ENCODE data around the gene F2. TPM values are rescaled to one million over a fixed set of nuclear protein-coding genes. Genes with fewer than 3 reads are reported as not detected.
"Not testable (repeated sequence)": the region's sequence is repeated elsewhere in the genome, so short reads cannot be mapped to it uniquely, and the experiment has no call there.

The F2 gene
- total RNA-seq (2022) (not detected in 2 replicates), Bru-seq, nascent RNA (percentile 5 among the genes with signal in this experiment), BruChase-seq, experiment 1, labeled RNA remaining after a 6-hour chase (percentile 26 among the genes with signal in this experiment), BruChase-seq, experiment 2, labeled RNA remaining after a 2-hour chase (percentile 19 among the genes with signal in this experiment)
- long read RNA-seq, result 0 reads

GRCh38 chr11:46719048-46719542, at the start of gene F2:
F2 (plus strand) TSS chr11:46719213; CDS start chr11:46719236, 23 bp downstream.
- H3K36me3 Mint-ChIP-seq (ENCODE audit: insufficient read depth, unreplicated experiment), result no peaks in the 10 kb centered on the region
- BruUV-seq (replicated peaks), result no TSS peak
- H3K27ac Mint-ChIP-seq (ENCODE audit: low read depth, unreplicated experiment), result no peak within 1 kb of the TSS
- POLR2A ChIA-PET, result no interaction called here
- H3K4me1 Mint-ChIP-seq (ENCODE audit: insufficient read depth, unreplicated experiment), result no peaks in the 10 kb centered on the region
- no peaks in the 10 kb centered on the region for H3K27me3 Mint-ChIP-seq (ENCODE audit: insufficient read depth, unreplicated experiment)
- intact Hi-C loops (cut with micrococcal nuclease), result no loop called here
- TF ChIP-seq CTCF (IDR thresholded peaks at IDR 0.05; ENCODE audit: unreplicated experiment), result no peak
- DNase-seq (ENCODE audit: unreplicated experiment), result no peak
- H3K4me3 Mint-ChIP-seq (ENCODE audit: unreplicated experiment), result no peak within 1 kb of the TSS
- no peaks in the 10 kb centered on the region for H3K9me3 Mint-ChIP-seq (ENCODE audit: unreplicated experiment)
- CTCF ChIA-PET, result no interaction called here

DNA sequence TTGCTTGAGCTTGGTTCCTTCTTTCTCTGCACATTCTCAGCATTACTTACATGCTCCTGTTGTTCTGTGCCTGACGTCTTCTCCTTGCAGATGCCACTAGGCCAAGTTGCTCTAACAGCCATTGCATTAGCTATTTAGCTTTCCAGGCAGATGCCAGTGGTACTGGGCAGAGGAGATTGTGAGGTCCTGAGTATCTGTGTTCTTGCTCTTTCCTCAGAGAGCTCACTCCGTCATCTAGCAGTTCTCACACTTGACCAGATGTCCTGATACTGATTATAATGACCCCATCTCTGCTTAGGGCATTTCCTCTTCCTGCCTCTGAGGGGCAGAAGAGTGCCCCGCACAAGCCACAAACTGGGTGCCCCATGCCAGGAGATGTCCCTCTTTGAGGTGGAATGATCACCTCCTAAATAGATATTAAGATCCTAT, 49.3 kb upstream of the F2 start:
- Mint-ChIP-seq H3K4me1 (ENCODE audit: insufficient read depth, unreplicated experiment) (peaks cover 5% of the 10 kb centered on the region), H3K27ac (ENCODE audit: low read depth, unreplicated experiment) (no peak overlapping the region), H3K27me3 (ENCODE audit: insufficient read depth, unreplicated experiment) (no peaks in the 10 kb centered on the region), H3K36me3 (ENCODE audit: insufficient read depth, unreplicated experiment) (peaks cover 70% of the 10 kb centered on the region), H3K4me3 (ENCODE audit: unreplicated experiment) (no peak overlapping the region), H3K9me3 (ENCODE audit: unreplicated experiment) (no peaks in the 10 kb centered on the region)
- peak; percentile 20 for DNase-seq (ENCODE audit: unreplicated experiment)
- ChIA-PET POLR2A (no interaction called here), CTCF (interaction anchor here (1.0 to 1.3 kb wide), 5 partner anchors 11 to 139 kb away, joined by 3 to 5 read pairs (median 4); partner anchors contain the start of genes ARHGAP1 and ZNF408)
- TF ChIP-seq CTCF (IDR thresholded peaks at IDR 0.05; ENCODE audit: unreplicated experiment), result peak; percentile 34
- no TSS peak for BruUV-seq (replicated peaks)
- intact Hi-C loops (cut with micrococcal nuclease), result no loop called here

- POLR2A ChIA-PET, result interaction anchor here (0.7 kb wide), 1 partner anchor 120 kb away, joined by 3 read pairs; no protein-coding TSS in a partner anchor
- H3K27ac Mint-ChIP-seq (ENCODE audit: low read depth, unreplicated experiment); BruUV-seq (replicated peaks); H3K4me3 Mint-ChIP-seq (ENCODE audit: unreplicated experiment); H3K9me3 Mint-ChIP-seq (ENCODE audit: unreplicated experiment); DNase-seq (ENCODE audit: unreplicated experiment); intact Hi-C loops (cut with micrococcal nuclease); H3K27me3 Mint-ChIP-seq (ENCODE audit: insufficient read depth, unreplicated experiment): not testable (repeated sequence)
- Mint-ChIP-seq H3K4me1 (ENCODE audit: insufficient read depth, unreplicated experiment) (peaks cover 12% of the 10 kb centered on the region), H3K36me3 (ENCODE audit: insufficient read depth, unreplicated experiment) (peaks cover 70% of the 10 kb centered on the region)
- CTCF ChIA-PET, result interaction anchor here (1.0 to 1.3 kb wide), 3 partner anchors 11 to 139 kb away, joined by 3 to 4 read pairs (median 4); no protein-coding TSS in a partner anchor
Observed at GRCh38 chr11:46670521-46670920, 48.5 kb upstream of the F2 start.

- ChIA-PET CTCF (no interaction called here), POLR2A (interaction anchor here (0.7 to 1.5 kb wide), 2 partner anchors 12 to 16 kb away, joined by 3 to 5 read pairs; no protein-coding TSS in a partner anchor)
- H3K36me3 Mint-ChIP-seq (ENCODE audit: insufficient read depth, unreplicated experiment), result peaks cover 70% of the 10 kb centered on the region
- H3K27ac Mint-ChIP-seq (ENCODE audit: low read depth, unreplicated experiment), result no peak overlapping the region
- peaks cover 14% of the 10 kb centered on the region for H3K4me1 Mint-ChIP-seq (ENCODE audit: insufficient read depth, unreplicated experiment)
- TF ChIP-seq CTCF (IDR thresholded peaks at IDR 0.05; ENCODE audit: unreplicated experiment), result no peak
- no peaks in the 10 kb centered on the region for H3K27me3 Mint-ChIP-seq (ENCODE audit: insufficient read depth, unreplicated experiment)
- DNase-seq (ENCODE audit: unreplicated experiment), result no peak
- BruUV-seq (replicated peaks), result no TSS peak
- H3K9me3 Mint-ChIP-seq (ENCODE audit: unreplicated experiment), result no peaks in the 10 kb centered on the region
- H3K4me3 Mint-ChIP-seq (ENCODE audit: unreplicated experiment), result no peak overlapping the region
- intact Hi-C loops (cut with micrococcal nuclease), result no loop called here
Observed at GRCh38 chr11:46671958-46672315, 47.1 kb upstream of the F2 start.
